T-cell (primary cell): Measurements from ENCODE around the gene CCDC91. TPM values are rescaled to one million over a fixed set of nuclear protein-coding genes. Genes with fewer than 3 reads are reported as not detected.

ENCODE experiments used
- ATAC-seq, 4 experiments: fragments of 200-7000 bp in 3 of 4; fragments of 150-1000 bp in 1 of 4; cut with Tn5 transposase; replicated peaks in 1 of 4; 1 replicate in 3 of 4; 2 replicates in 1 of 4; pipeline ENCODE4 v1.10.0; 2021; ENCODE audit warnings: moderate library complexity in 3 of 4, mild to moderate bottlenecking in 2 of 4, moderate number of reproducible peaks in 1 of 4
- CTCF ChIA-PET, 2 donors: fragments of 300-600 bp; sonication (Branson Sonifier 250); formaldehyde crosslinking; loops; one replicate each; lab custom pipeline; 2022; ENCODE audit warnings: antibody characterized with exemption in 2 of 2; lab: Charles Lee
- POLR2A ChIA-PET, 2 donors: fragments of 300-600 bp; sonication (Branson Sonifier 250); formaldehyde crosslinking; loops; one replicate each; lab custom pipeline; 2022; ENCODE audit warnings: antibody characterized with exemption in 2 of 2; lab: Charles Lee
- DNase-seq, 35 experiments: peaks; one replicate each; pipeline versions ENCODE4 v3.0.0 to v3.0.0-alpha.2; 2013 to 2023
- H3K27ac ChIP-seq: one replicate; pipeline ENCODE4 v1.5.1; 2013; ENCODE audit warnings: low read length
- H3K27me3 ChIP-seq, 2 experiments: replicated peaks in 1 of 2; 1 replicate in 1 of 2; 2 replicates in 1 of 2; pipeline versions ENCODE4 v1.6.1 to v1.7.0; 2013; ENCODE audit warnings: low read length in 1 of 2, mixed read lengths in 1 of 2; ENCODE audit not compliant: control insufficient read depth in 2 of 2, insufficient read depth in 2 of 2; ENCODE audit errors: extremely low read depth in 1 of 2
- H3K36me3 ChIP-seq, 2 donors: 1 replicate in 1 of 2; 2 replicates in 1 of 2; pipeline versions ENCODE4 v1.6.1 to v1.7.0; 2013; ENCODE audit warnings: low read length in 1 of 2; ENCODE audit not compliant: control insufficient read depth in 2 of 2, insufficient read depth in 1 of 2; ENCODE audit errors: extremely low read depth in 1 of 2
- H3K4me1 ChIP-seq, 2 experiments: 1 replicate in 1 of 2; 2 replicates in 1 of 2; pipeline versions ENCODE4 v1.6.1 to v1.7.0; 2013; ENCODE audit warnings: low read length in 2 of 2, mixed read lengths in 1 of 2; ENCODE audit not compliant: insufficient read depth in 2 of 2, control insufficient read depth in 1 of 2; ENCODE audit errors: extremely low read depth in 1 of 2
- H3K4me3 ChIP-seq, 2 donors: 1 replicate in 1 of 2; 2 replicates in 1 of 2; pipeline versions ENCODE4 v1.5.1 to v1.7.0; 2013; ENCODE audit warnings: mild to moderate bottlenecking in 2 of 2, low read length in 1 of 2, moderate library complexity in 1 of 2; ENCODE audit not compliant: control insufficient read depth in 1 of 2; ENCODE audit errors: extremely low read depth in 1 of 2
- H3K9me3 ChIP-seq: 2 replicates; pipeline ENCODE4 v1.7.0; 2013
- H3K27ac Mint-ChIP-seq, 2 donors: one replicate each; pipeline ENCODE4 v1.8.0; 2020 to 2021; ENCODE audit warnings: mild to moderate bottlenecking in 2 of 2, mixed read lengths in 2 of 2
- H3K27me3 Mint-ChIP-seq, 2 donors: one replicate each; pipeline ENCODE4 v1.8.0; 2021 to 2022; ENCODE audit warnings: mixed read lengths in 2 of 2
- H3K36me3 Mint-ChIP-seq: one replicate; pipeline ENCODE4 v1.8.0; 2021; ENCODE audit warnings: mixed read lengths
- H3K4me1 Mint-ChIP-seq, 3 donors: one replicate each; pipeline ENCODE4 v1.8.0; 2020 to 2022; ENCODE audit warnings: mixed read lengths in 3 of 3, mild to moderate bottlenecking in 1 of 3
- H3K4me3 Mint-ChIP-seq, 3 donors: one replicate each; pipeline ENCODE4 v1.8.0; 2020 to 2022; ENCODE audit warnings: mild to moderate bottlenecking in 3 of 3, mixed read lengths in 3 of 3, moderate library complexity in 3 of 3
- H3K9me3 Mint-ChIP-seq, 3 donors: one replicate each; pipeline ENCODE4 v1.8.0; 2020 to 2022; ENCODE audit warnings: mixed read lengths in 3 of 3
- WGBS: methylation state at CpG from one replicate; pipeline ENCODE4 v1.1.5; 2013; ENCODE audit warnings: missing lambda C conversion rate; ENCODE audit not compliant: insufficient coverage; 5-methylcytosine and 5-hydroxymethylcytosine counted together
- total RNA-seq, 35 experiments: library from RNA in 6 of 35; stranded (reverse) in 6 of 35; fragments of 120-200 nt in 1 of 35; gene quantifications; one replicate each; pipeline versions ENCODE4 v1.2.1 to v1.2.4 and lab custom pipeline; 2013 to 2026

CCDC91 gene
- total RNA-seq, 5 donors from 2014 or later (not counting 1 experiment from before 2014, with no cell fraction given) = 65.7 to 73.0 (median 68.7) TPM

GRCh38 chr12:28156804-28157203 lies 33.5 kb upstream of the CCDC91 start:
- CTCF ChIA-PET = no interaction called here
- peaks cover 0 to 6% (median 4%) of the 10 kb centered on the region in 3 donors for H3K9me3 Mint-ChIP-seq

GRCh38 chr12:28158353-28158752 lies 31.9 kb upstream of the CCDC91 start:
- Mint-ChIP-seq H3K4me1 (peaks cover 0 to 3% (median 0%) of the 10 kb centered on the region in 3 donors), H3K27ac (no peak overlapping the region), H3K4me3 (no peak overlapping the region), H3K9me3 (no peaks in the 10 kb centered on the region), H3K27me3 (no peaks in the 10 kb centered on the region), H3K36me3 (peaks cover 17% of the 10 kb centered on the region)
- CTCF ChIA-PET = no interaction called here
- DNase-seq (no peak), ATAC-seq (no peak)
- WGBS = 81% methylated on average over 5 of the region's 5 CpGs
- Histone ChIP-seq H3K27ac (no peak overlapping the region), H3K9me3 (no peaks in the 10 kb centered on the region), H3K4me1 (no peaks in the 10 kb centered on the region), H3K36me3 (no peaks in the 10 kb centered on the region), H3K4me3 (no peak overlapping the region), H3K27me3 (no peaks in the 10 kb centered on the region)
- POLR2A ChIA-PET = no interaction called here

More at GRCh38 chr12:28156804-28157203, 33.5 kb upstream of the CCDC91 start:
- POLR2A ChIA-PET = no interaction called here
- H3K27ac ChIP-seq = no peak overlapping the region
- H3K36me3 ChIP-seq = no peaks in the 10 kb centered on the region
- no peaks in the 10 kb centered on the region for H3K9me3 ChIP-seq
- Mint-ChIP-seq H3K27me3 (no peaks in the 10 kb centered on the region), H3K36me3 (peaks cover 12% of the 10 kb centered on the region), H3K4me1 (peaks cover 0 to 3% (median 0%) of the 10 kb centered on the region in 3 donors), H3K4me3 (no peak overlapping the region), H3K27ac (no peak overlapping the region)
- no peaks in the 10 kb centered on the region for H3K27me3 ChIP-seq
- DNase-seq = no peak
- H3K4me1 ChIP-seq = no peaks in the 10 kb centered on the region
- no peak for ATAC-seq
- WGBS = no CpG with 5 or more reads among the region's 7 CpGs
- H3K4me3 ChIP-seq = no peak overlapping the region

- Mint-ChIP-seq H3K9me3 (no peaks in the 10 kb centered on the region), H3K4me1 (peaks cover 0 to 3% (median 0%) of the 10 kb centered on the region in 3 donors), H3K27ac (no peak overlapping the region), H3K4me3 (no peak overlapping the region), H3K27me3 (no peaks in the 10 kb centered on the region), H3K36me3 (peaks cover 17% of the 10 kb centered on the region)
- ATAC-seq (no peak), DNase-seq (no peak)
- no peaks in the 10 kb centered on the region for H3K36me3 ChIP-seq
- H3K27me3 ChIP-seq = no peaks in the 10 kb centered on the region
- H3K9me3 ChIP-seq = no peaks in the 10 kb centered on the region
- no peak overlapping the region for H3K4me3 ChIP-seq
- ChIA-PET POLR2A (no interaction called here), CTCF (no interaction called here)
- H3K4me1 ChIP-seq = no peaks in the 10 kb centered on the region
- H3K27ac ChIP-seq = no peak overlapping the region
- no CpG with 5 or more reads among the region's 1 CpG for WGBS
Observed at GRCh38 chr12:28159688-28160087, 30.6 kb upstream of the CCDC91 start.

GRCh38 chr12:28161697-28162096 lies 28.6 kb upstream of the CCDC91 start:
- Histone ChIP-seq H3K27me3 (no peaks in the 10 kb centered on the region), H3K27ac (no peak overlapping the region), H3K36me3 (no peaks in the 10 kb centered on the region), H3K4me1 (no peaks in the 10 kb centered on the region), H3K4me3 (no peak overlapping the region), H3K9me3 (no peaks in the 10 kb centered on the region)
- POLR2A ChIA-PET = no interaction called here
- no peak for DNase-seq
- Mint-ChIP-seq H3K9me3 (no peaks in the 10 kb centered on the region), H3K27ac (no peak overlapping the region), H3K4me3 (no peak overlapping the region), H3K4me1 (no peaks in the 10 kb centered on the region), H3K27me3 (no peaks in the 10 kb centered on the region), H3K36me3 (peaks cover 17% of the 10 kb centered on the region)
- CTCF ChIA-PET = no interaction called here
- 92% methylated on average over 3 of the region's 5 CpGs for WGBS
- no peak for ATAC-seq

- Mint-ChIP-seq H3K4me1 (no peaks in the 10 kb centered on the region), H3K36me3 (peaks cover 17% of the 10 kb centered on the region), H3K9me3 (no peaks in the 10 kb centered on the region), H3K4me3 (no peak overlapping the region), H3K27ac (no peak overlapping the region), H3K27me3 (no peaks in the 10 kb centered on the region)
- POLR2A ChIA-PET = no interaction called here
- H3K4me3 ChIP-seq = no peak overlapping the region
- CTCF ChIA-PET = no interaction called here
- H3K4me1 ChIP-seq = no peaks in the 10 kb centered on the region
- no peaks in the 10 kb centered on the region for H3K9me3 ChIP-seq
- DNase-seq = no peak
- no peak for ATAC-seq
- H3K27me3 ChIP-seq = no peaks in the 10 kb centered on the region
- no peaks in the 10 kb centered on the region for H3K36me3 ChIP-seq
- no CpG with 5 or more reads among the region's 1 CpG for WGBS
- no peak overlapping the region for H3K27ac ChIP-seq
Observed at GRCh38 chr12:28162697-28163096, 27.6 kb upstream of the CCDC91 start.

- Mint-ChIP-seq H3K4me1 (no peaks in the 10 kb centered on the region), H3K27ac (no peak overlapping the region), H3K36me3 (peaks cover 17% of the 10 kb centered on the region), H3K27me3 (no peaks in the 10 kb centered on the region), H3K4me3 (no peak overlapping the region), H3K9me3 (no peaks in the 10 kb centered on the region)
- no peaks in the 10 kb centered on the region for H3K4me1 ChIP-seq
- ChIA-PET POLR2A (no interaction called here), CTCF (no interaction called here)
- no peaks in the 10 kb centered on the region for H3K27me3 ChIP-seq
- DNase-seq = no peak
- WGBS = 100% methylated on average over 1 of the region's 2 CpGs
- no peak for ATAC-seq
- no peak overlapping the region for H3K4me3 ChIP-seq
- H3K9me3 ChIP-seq = no peaks in the 10 kb centered on the region
- no peak overlapping the region for H3K27ac ChIP-seq
- H3K36me3 ChIP-seq = no peaks in the 10 kb centered on the region
Observed at GRCh38 chr12:28164644-28165275, 25.5 kb upstream of the CCDC91 start.
